ENCODE measurements around the gene RSPO4.

- TF ChIP-seq, protein P1, sequence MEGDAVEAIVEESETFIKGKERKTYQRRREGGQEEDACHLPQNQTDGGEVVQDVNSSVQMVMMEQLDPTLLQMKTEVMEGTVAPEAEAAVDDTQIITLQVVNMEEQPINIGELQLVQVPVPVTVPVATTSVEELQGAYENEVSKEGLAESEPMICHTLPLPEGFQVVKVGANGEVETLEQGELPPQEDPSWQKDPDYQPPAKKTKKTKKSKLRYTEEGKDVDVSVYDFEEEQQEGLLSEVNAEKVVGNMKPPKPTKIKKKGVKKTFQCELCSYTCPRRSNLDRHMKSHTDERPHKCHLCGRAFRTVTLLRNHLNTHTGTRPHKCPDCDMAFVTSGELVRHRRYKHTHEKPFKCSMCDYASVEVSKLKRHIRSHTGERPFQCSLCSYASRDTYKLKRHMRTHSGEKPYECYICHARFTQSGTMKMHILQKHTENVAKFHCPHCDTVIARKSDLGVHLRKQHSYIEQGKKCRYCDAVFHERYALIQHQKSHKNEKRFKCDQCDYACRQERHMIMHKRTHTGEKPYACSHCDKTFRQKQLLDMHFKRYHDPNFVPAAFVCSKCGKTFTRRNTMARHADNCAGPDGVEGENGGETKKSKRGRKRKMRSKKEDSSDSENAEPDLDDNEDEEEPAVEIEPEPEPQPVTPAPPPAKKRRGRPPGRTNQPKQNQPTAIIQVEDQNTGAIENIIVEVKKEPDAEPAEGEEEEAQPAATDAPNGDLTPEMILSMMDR (optimal IDR thresholded peaks at IDR 0.05 in 1 of 3, IDR thresholded peaks at IDR 0.05 in 1 of 3, conservative IDR thresholded peaks at IDR 0.05 in 1 of 3; ENCODE audit: extremely low read depth in 1 of 3, insufficient read depth in 2 of 3, low read length in 3 of 3), result no peak
- TF ChIP-seq EZH2 (IDR thresholded peaks at IDR 0.05; ENCODE audit: low read length), result no peak
Observed at GRCh38 chr20:1050440-1050839, 48.3 kb upstream of the RSPO4 start.

Measured in keratinocyte (primary cell).